BJ (cell line): ENCODE results near the gene DLX1. TPM values are rescaled to one million over a fixed set of nuclear protein-coding genes. Genes with fewer than 3 reads are reported as not detected.

Experiments
- CTCF ChIA-PET: fragments of 350-600 bp; formaldehyde crosslinking; extraction: SDS; loops from one replicate; lab custom pipeline; 2021; ENCODE audit warnings: antibody characterized with exemption, inconsistent platforms; lab: Yijun Ruan, JAX
- POLR2A ChIA-PET: fragments of 300-600 bp; sonication (Branson Sonifier 250); formaldehyde crosslinking; extraction: SDS; loops from one replicate; lab custom pipeline; 2021; ENCODE audit warnings: antibody characterized with exemption; lab: Charles Lee
- DNase-seq: peaks from one replicate; pipeline ENCODE4 v3.0.0-alpha.2; 2011; ENCODE audit warnings: low read depth
- H3K27me3 ChIP-seq: 2 replicates; pipeline ENCODE4 v1.6.0; 2011; ENCODE audit warnings: low read length; ENCODE audit not compliant: control insufficient read depth, insufficient read depth
- H3K36me3 ChIP-seq: 2 replicates; pipeline ENCODE4 v1.5.1; 2011; ENCODE audit warnings: low read length; ENCODE audit not compliant: control insufficient read depth, insufficient read depth
- H3K4me3 ChIP-seq: 2 replicates; pipeline ENCODE4 v1.5.1; 2011; ENCODE audit warnings: low read depth, mild to moderate bottlenecking, control low read depth, low read length
- polyA plus RNA-seq: library from polyadenylated mRNA; depleted of rRNA; stranded (reverse); fragments of >200 nt; gene quantifications from 2 replicates; pipeline ENCODE4 v1.2.3, GENCODE V29; 2011
- TF ChIP-seq, protein P1 (sequence below): IDR thresholded peaks from 2 replicates; pipeline ENCODE4 v1.5.1; 2011; ENCODE audit warnings: low read depth, mild to moderate bottlenecking, control low read depth, inconsistent platforms, low read length, moderate library complexity; ENCODE audit not compliant: insufficient read depth

The DLX1 gene
- polyA plus RNA-seq, 1 experiment, result 1.4 TPM

DNA sequence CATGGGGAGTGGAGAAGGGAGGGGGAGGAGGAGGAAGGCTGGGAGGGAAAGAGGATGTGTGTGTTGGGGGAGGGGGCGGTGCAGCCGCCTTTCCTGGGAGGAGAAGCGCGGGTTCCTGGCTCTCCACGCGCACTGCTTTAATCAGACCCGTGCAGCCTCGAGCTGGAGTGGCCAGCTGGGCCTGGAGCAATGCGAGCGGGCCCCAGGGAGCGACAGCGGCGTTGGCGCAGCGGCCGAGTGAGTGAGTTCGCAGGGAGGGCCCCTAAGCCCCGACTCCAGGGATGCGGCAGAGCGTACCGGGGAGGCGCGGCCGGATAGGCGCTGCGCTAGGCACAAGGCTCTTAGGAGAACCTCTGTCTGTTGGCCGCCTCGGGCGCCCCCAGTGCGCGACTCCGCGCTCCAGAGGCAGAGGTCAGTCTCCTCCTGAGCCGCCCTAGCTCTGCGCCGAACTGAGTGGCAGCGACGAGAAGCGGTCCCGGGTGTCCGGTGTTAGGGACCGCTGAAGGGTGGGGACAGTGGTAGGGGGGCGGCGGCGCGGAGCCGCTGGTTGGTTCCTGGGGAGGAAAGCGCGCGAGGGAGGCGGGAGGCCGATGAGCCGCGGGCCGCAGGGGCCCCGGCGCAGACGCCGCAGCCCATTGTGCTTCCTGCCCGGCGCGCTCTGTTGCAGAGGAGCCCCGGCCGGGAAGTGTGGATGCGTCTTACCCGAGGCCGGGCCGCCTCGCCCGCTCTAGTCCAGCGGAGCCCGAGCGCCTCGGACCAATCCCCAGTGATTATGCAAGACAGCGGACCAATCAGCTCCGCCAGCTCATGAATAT lies 455 bp upstream of the DLX1 start:
- TF ChIP-seq, protein P1, sequence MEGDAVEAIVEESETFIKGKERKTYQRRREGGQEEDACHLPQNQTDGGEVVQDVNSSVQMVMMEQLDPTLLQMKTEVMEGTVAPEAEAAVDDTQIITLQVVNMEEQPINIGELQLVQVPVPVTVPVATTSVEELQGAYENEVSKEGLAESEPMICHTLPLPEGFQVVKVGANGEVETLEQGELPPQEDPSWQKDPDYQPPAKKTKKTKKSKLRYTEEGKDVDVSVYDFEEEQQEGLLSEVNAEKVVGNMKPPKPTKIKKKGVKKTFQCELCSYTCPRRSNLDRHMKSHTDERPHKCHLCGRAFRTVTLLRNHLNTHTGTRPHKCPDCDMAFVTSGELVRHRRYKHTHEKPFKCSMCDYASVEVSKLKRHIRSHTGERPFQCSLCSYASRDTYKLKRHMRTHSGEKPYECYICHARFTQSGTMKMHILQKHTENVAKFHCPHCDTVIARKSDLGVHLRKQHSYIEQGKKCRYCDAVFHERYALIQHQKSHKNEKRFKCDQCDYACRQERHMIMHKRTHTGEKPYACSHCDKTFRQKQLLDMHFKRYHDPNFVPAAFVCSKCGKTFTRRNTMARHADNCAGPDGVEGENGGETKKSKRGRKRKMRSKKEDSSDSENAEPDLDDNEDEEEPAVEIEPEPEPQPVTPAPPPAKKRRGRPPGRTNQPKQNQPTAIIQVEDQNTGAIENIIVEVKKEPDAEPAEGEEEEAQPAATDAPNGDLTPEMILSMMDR, result no peak
- POLR2A ChIA-PET, result interaction anchor here (0.6 to 0.9 kb wide), 2 partner anchors 17 to 18 kb away, joined by 4 to 5 read pairs; partner anchors contain the start of gene DLX2
- DNase-seq, result peak; percentile 67
- Histone ChIP-seq H3K4me3 (peak overlapping the region; percentile 52), H3K36me3 (no peaks in the 10 kb centered on the region), H3K27me3 (peaks cover 59% of the 10 kb centered on the region)
- CTCF ChIA-PET, result interaction anchor here (0.7 to 0.9 kb wide), 3 partner anchors 10 to 42 kb away, joined by 3 read pairs; partner anchors contain the start of gene DLX2

DNA sequence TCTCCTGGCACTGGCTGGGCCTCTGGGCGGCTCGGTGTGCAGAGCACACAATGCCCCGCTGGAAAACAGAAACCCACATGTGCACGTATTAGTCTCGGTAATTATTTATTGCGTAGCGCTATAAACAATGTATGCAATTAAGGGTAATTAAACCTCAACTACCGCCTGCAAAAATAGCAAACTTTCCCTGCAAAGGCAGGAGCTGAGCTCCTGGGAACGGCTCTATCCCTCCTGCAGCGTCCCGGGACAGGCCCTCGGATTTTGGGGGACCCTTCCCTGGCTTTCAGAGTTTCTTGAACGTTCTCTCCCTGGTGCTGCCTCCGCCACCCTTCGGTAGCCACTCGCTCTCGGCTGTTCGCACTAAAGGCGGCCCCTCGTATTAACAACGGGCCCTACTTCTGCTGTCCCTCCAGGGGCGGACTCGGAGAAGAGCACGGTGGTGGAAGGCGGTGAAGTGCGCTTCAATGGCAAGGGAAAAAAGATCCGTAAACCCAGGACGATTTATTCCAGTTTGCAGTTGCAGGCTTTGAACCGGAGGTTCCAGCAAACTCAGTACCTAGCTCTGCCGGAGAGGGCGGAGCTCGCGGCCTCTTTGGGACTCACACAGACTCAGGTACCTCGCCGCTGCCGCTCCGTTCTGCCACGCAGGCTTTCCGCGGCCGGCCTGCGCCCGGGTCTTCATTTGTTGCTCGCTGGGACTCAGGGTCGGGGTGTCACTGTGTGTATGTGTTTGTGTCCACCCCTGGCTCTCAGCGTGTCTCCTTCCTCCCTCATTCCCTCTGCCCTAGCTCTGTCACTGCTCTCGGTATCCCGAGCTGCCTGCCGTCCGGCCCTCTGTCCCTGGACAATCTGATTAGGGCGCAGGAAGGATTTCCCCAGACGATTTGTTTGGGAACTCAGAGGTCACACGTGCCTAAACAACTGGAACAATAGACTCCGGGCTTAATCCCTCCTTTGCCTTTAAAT lies 1.2 kb downstream of the DLX1 start:
- H3K36me3 ChIP-seq, result no peaks in the 10 kb centered on the region
- CTCF ChIA-PET, result interaction anchor here (0.7 to 1.0 kb wide), 3 partner anchors 9 to 302 kb away, joined by 3 read pairs; no protein-coding TSS in a partner anchor
- peak overlapping the region; percentile 52 for H3K4me3 ChIP-seq
- no peak for DNase-seq
- POLR2A ChIA-PET, result no interaction called here
- TF ChIP-seq, protein P1, result no peak
- H3K27me3 ChIP-seq, result peaks cover 59% of the 10 kb centered on the region

DNA sequence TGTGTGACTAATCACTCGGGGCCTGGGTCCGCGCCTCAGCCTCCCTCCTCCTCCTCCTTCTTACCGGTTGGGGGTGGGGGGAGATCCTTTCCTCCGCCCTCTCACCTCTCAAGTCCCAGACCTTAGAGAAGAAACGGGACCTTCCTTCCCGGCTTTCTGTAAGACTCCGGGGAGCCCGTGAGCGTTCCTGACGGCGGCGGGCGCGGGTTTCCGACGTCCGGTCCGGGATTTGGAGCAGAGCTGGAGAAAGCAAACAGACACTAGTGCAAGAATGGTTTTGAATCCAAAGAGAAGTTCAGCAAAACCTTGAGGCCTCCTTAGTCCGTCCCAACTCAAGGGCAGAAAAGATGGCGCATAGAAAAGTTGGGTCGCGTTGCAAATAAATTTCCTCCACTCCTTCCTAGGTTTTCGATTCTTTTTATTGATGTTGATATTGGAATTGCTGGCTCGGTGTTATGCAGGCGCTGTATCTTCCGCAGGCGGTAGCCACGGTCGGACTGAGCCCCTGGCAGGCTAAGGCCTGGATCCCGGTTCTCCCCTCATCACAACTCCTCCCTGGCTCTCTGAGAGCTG lies 2.0 kb downstream of the DLX1 start:
- TF ChIP-seq, protein P1, result no peak
- ChIA-PET POLR2A (no interaction called here), CTCF (interaction anchor here (0.7 to 1.1 kb wide), 4 partner anchors 8 to 303 kb away, joined by 3 read pairs; no protein-coding TSS in a partner anchor)
- Histone ChIP-seq H3K36me3 (no peaks in the 10 kb centered on the region), H3K27me3 (peaks cover 56% of the 10 kb centered on the region), H3K4me3 (no peak overlapping the region)
- DNase-seq, result no peak

DNA sequence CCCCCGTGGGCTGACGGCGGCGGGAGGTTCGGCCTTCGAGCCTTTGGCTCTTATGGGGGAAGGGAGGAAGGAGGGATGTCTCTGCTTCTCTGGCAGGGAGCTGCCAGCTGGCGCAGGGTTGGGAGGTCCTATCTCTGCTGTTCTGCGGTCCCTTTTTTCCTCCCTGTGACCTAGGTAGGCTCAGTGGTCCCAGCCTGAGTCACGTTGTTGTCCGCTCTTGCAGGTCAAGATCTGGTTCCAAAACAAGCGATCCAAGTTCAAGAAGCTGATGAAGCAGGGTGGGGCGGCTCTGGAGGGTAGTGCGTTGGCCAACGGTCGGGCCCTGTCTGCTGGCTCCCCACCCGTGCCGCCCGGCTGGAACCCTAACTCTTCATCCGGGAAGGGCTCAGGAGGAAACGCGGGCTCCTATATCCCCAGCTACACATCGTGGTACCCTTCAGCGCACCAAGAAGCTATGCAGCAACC lies 2.5 kb downstream of the DLX1 start:
- Histone ChIP-seq H3K4me3 (no peak overlapping the region), H3K27me3 (peaks cover 54% of the 10 kb centered on the region), H3K36me3 (no peaks in the 10 kb centered on the region)
- ChIA-PET CTCF (interaction anchor here (0.7 to 1.1 kb wide), 4 partner anchors 8 to 303 kb away, joined by 3 read pairs; no protein-coding TSS in a partner anchor), POLR2A (no interaction called here)
- DNase-seq, result no peak
- TF ChIP-seq, protein P1, result no peak
